ENCODE results near the gene EXOSC5. TPM values are rescaled to one million over a fixed set of nuclear protein-coding genes. Genes with fewer than 3 reads are reported as not detected.
A peak's percentile ranks its signal among the peaks of the same experiment; 100 is the strongest.

Gene EXOSC5
- total RNA-seq, 1 experiment from 2014 or later: 58.7 TPM

DNA sequence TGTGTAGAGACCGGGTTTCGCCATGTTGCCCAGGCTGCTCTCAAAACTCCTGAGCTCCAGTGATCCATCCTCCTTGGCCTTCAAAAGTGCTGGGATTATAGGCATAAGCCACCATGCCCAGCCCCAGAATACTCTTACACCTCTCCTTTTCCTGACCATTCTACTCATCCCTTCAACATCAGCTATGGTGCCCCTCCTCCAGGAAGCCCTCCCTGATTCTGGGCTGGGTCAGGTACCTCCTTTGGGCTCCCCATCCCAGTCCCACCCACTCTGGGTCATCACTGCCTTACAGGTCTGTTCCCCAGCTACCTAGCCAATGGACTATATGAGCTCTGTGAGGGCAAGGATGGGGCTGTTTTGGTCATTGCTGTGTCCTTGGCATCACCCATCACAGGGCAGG, 53.0 kb downstream of the EXOSC5 start:
- no peak overlapping the region for H3K23ac ChIP-seq (ENCODE audit: insufficient read length, low read depth, low read length)
- no peak overlapping the region for H4K91ac ChIP-seq (ENCODE audit: insufficient read length, low read depth, low read length)
- H3K27ac ChIP-seq (ENCODE audit: insufficient read length, low read depth, low read length): no peak overlapping the region
- H3K27me3 ChIP-seq (ENCODE audit: insufficient read depth, low read length): no peaks in the 10 kb centered on the region
- H2BK120ac ChIP-seq (ENCODE audit: low read depth, low read length, poor library complexity, severe bottlenecking): no peak overlapping the region
- H3K23me2 ChIP-seq (ENCODE audit: insufficient read length, low read depth, low read length, poor library complexity, severe bottlenecking): no peaks in the 10 kb centered on the region
- no peaks in the 10 kb centered on the region for H3K4me1 ChIP-seq (ENCODE audit: insufficient read depth, low read length)
- no peaks in the 10 kb centered on the region for H3K79me1 ChIP-seq (ENCODE audit: insufficient read depth, low read depth, low read length, poor library complexity, severe bottlenecking)
- no CpG with 5 or more reads among the region's 2 CpGs for WGBS (ENCODE audit: extremely low coverage, insufficient read length, low lambda C conversion rate)
- no peak overlapping the region for H3K14ac ChIP-seq (ENCODE audit: insufficient read depth, low read length)
- no peaks in the 10 kb centered on the region for H4K20me1 ChIP-seq (ENCODE audit: control insufficient read depth, insufficient read depth, insufficient read length)
- no peak overlapping the region for H3K56ac ChIP-seq (ENCODE audit: insufficient read length, low read depth, low read length)
- H3K18ac ChIP-seq (ENCODE audit: insufficient read length, low read depth, low read length): no peak overlapping the region
- peak overlapping the region in 1 of 3 experiments; percentile 53; a peak in 2 of 7 replicates for H3K27ac Mint-ChIP-seq
- peaks cover 0 to 54% (median 3%) of the 10 kb centered on the region in 3 experiments; a peak in 3 of 7 replicates for H3K36me3 Mint-ChIP-seq (ENCODE audit: insufficient read depth in 1 of 3, low read depth in 3 of 3)
- H3K9me3 ChIP-seq (ENCODE audit: control insufficient read depth, low read depth, low read length): no peaks in the 10 kb centered on the region
- H3K4me1 Mint-ChIP-seq: no peaks in the 10 kb centered on the region
- H4K5ac ChIP-seq (ENCODE audit: insufficient read length, low read depth, low read length): no peak overlapping the region
- H3K4me2 ChIP-seq (ENCODE audit: insufficient read depth, insufficient read length, low read length): no peak overlapping the region
- no peak overlapping the region for H3T11ph ChIP-seq (ENCODE audit: low read length)
- H3K4ac ChIP-seq (ENCODE audit: low read depth, low read length): no peak overlapping the region
- no peak overlapping the region for H2AK5ac ChIP-seq (ENCODE audit: insufficient read length, low read length)
- no peak overlapping the region for H2BK20ac ChIP-seq (ENCODE audit: low read depth, low read length, poor library complexity, severe bottlenecking)
- no peaks in the 10 kb centered on the region for H3K9me3 Mint-ChIP-seq
- no peak overlapping the region for H3K9ac ChIP-seq (ENCODE audit: extremely low read depth, insufficient read length, low read length)
- no peaks in the 10 kb centered on the region for H3K79me2 ChIP-seq (ENCODE audit: insufficient read depth, low read length)
- H2BK12ac ChIP-seq (ENCODE audit: insufficient read length, low read depth, low read length): no peak overlapping the region
- H4K8ac ChIP-seq (replicated peaks; ENCODE audit: insufficient read length, low read depth, low read length): no peak overlapping the region
- no peak overlapping the region for H2BK15ac ChIP-seq (ENCODE audit: low read depth, low read length)
- H3K4me3 Mint-ChIP-seq: no peak overlapping the region
- no peak overlapping the region for H2AFZ ChIP-seq (ENCODE audit: low read length)
- H3K27me3 Mint-ChIP-seq (ENCODE audit: low read depth): no peaks in the 10 kb centered on the region
- no peak for DNase-seq
- TF ChIP-seq, protein P1, sequence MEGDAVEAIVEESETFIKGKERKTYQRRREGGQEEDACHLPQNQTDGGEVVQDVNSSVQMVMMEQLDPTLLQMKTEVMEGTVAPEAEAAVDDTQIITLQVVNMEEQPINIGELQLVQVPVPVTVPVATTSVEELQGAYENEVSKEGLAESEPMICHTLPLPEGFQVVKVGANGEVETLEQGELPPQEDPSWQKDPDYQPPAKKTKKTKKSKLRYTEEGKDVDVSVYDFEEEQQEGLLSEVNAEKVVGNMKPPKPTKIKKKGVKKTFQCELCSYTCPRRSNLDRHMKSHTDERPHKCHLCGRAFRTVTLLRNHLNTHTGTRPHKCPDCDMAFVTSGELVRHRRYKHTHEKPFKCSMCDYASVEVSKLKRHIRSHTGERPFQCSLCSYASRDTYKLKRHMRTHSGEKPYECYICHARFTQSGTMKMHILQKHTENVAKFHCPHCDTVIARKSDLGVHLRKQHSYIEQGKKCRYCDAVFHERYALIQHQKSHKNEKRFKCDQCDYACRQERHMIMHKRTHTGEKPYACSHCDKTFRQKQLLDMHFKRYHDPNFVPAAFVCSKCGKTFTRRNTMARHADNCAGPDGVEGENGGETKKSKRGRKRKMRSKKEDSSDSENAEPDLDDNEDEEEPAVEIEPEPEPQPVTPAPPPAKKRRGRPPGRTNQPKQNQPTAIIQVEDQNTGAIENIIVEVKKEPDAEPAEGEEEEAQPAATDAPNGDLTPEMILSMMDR (conservative IDR thresholded peaks at IDR 0.05): no peak
- H2BK5ac ChIP-seq (ENCODE audit: insufficient read length, low read length): no peak overlapping the region
